K562 (cell line): Measurements from ENCODE around the gene CD276. TPM values are rescaled to one million over a fixed set of nuclear protein-coding genes. Genes with fewer than 3 reads are reported as not detected.

Source experiments
- ATAC-seq: fragments of 200-7000 bp; cut with Tn5 transposase; 3 replicates; pipeline ENCODE4 v1.9.1; 2020; ENCODE audit warnings: moderate library complexity
- BruUV-seq: library from RNA; stranded (reverse); fragments of 400-500 nt; replicated peaks from 2 replicates; lab custom pipeline; 2021; lab: Mats Ljungman, UMichigan
- CTCF ChIA-PET: fragments of 300-600 bp; formaldehyde crosslinking; extraction: SDS; loops from one replicate; lab custom pipeline; 2021; ENCODE audit warnings: low intra/inter-chr PET ratio; lab: Yijun Ruan, JAX
- POLR2A ChIA-PET: fragments of 300-600, 350-650 bp; sonication (Branson Sonifier 250); formaldehyde crosslinking; extraction: SDS; loops from one replicate; lab custom pipeline; 2021; ENCODE audit warnings: antibody characterized with exemption, inconsistent platforms; lab: Yijun Ruan, JAX
- DNase-seq, 4 experiments: peaks; one replicate each; pipeline versions ENCODE4 v3.0.0 to v3.0.0-alpha.2; 2011 to 2018; ENCODE audit warnings: low spot score in 3 of 4, mixed read lengths in 3 of 4; ENCODE audit errors: extremely low read depth in 1 of 4
- FAIRE-seq: peaks from 2 replicates; lab custom pipeline; 2011; peaks lifted over from hg19 to GRCh38; lab: Jason Lieb, UNC
- H2AFZ ChIP-seq: 2 replicates; pipeline ENCODE4 v1.6.0; 2011; ENCODE audit warnings: low read depth, low read length, control low read depth, inconsistent platforms
- H3K27ac ChIP-seq: fragments of 200-600 bp; 3 replicates; pipeline ENCODE4 v1.8.0; 2011; ENCODE audit warnings: low read depth, mild to moderate bottlenecking, control low read depth, inconsistent platforms, low read length, moderate library complexity, mixed read lengths; ENCODE audit errors: extremely low read depth
- H3K27me3 ChIP-seq, 2 experiments: fragments of 300-600 bp in 1 of 2; 2 replicates in 1 of 2; 3 replicates in 1 of 2; pipeline versions ENCODE4 v1.6.0 to v1.8.0; 2011; ENCODE audit warnings: inconsistent platforms in 2 of 2, low read length in 2 of 2, mild to moderate bottlenecking in 1 of 2, mixed read lengths in 1 of 2, moderate library complexity in 1 of 2; ENCODE audit not compliant: control insufficient read depth in 2 of 2, insufficient read depth in 2 of 2
- H3K36me3 ChIP-seq: fragments of 300-600 bp; 3 replicates; pipeline ENCODE4 v1.8.0; 2011; ENCODE audit warnings: mild to moderate bottlenecking, low read length, inconsistent platforms; ENCODE audit not compliant: control insufficient read depth, insufficient read depth
- H3K4me1 ChIP-seq, 2 experiments: fragments of 200-600 bp in 1 of 2; replicated peaks in 1 of 2; 2 replicates in 1 of 2; 3 replicates in 1 of 2; pipeline versions ENCODE4 v1.5.1 to v1.8.0; 2011; ENCODE audit warnings: inconsistent platforms in 2 of 2, low read length in 2 of 2, mild to moderate bottlenecking in 1 of 2, mixed read lengths in 1 of 2, moderate library complexity in 1 of 2; ENCODE audit not compliant: control insufficient read depth in 2 of 2, insufficient read depth in 2 of 2
- H3K4me2 ChIP-seq: 2 replicates; pipeline ENCODE4 v1.6.1; 2011; ENCODE audit warnings: low read length, control low read depth, inconsistent platforms, mixed read lengths; ENCODE audit not compliant: insufficient read depth
- H3K4me3 ChIP-seq: fragments of 200-600 bp; sonication (generic), shearing (Covaris generic); 2 replicates; pipeline ENCODE4 v1.5.1; 2016; ENCODE audit warnings: control low read depth, inconsistent platforms
- H3K79me2 ChIP-seq: fragments of 200-600 bp; 3 replicates; pipeline ENCODE4 v1.8.0; 2011; ENCODE audit warnings: low read length, inconsistent platforms; ENCODE audit not compliant: control insufficient read depth, insufficient read depth
- H3K9ac ChIP-seq, 2 experiments: 2 replicates each; pipeline versions ENCODE4 v1.6.0 to v1.6.1; 2011; ENCODE audit warnings: low read depth in 2 of 2, low read length in 2 of 2, control low read depth in 1 of 2, inconsistent platforms in 1 of 2, mild to moderate bottlenecking in 1 of 2, mixed read lengths in 1 of 2; ENCODE audit not compliant: insufficient read depth in 1 of 2
- H3K9me1 ChIP-seq: one replicate; pipeline ENCODE4 v1.6.0; 2011; ENCODE audit warnings: inconsistent platforms, mild to moderate bottlenecking, low read length, moderate library complexity; ENCODE audit not compliant: control insufficient read depth, insufficient read depth
- H3K9me3 ChIP-seq: replicated peaks from 2 replicates; pipeline ENCODE4 v1.5.1; 2011; ENCODE audit warnings: low read depth, low read length, inconsistent platforms; ENCODE audit not compliant: control insufficient read depth, insufficient read depth
- H4K20me1 ChIP-seq: replicated peaks from 2 replicates; pipeline ENCODE4 v1.6.1; 2011; ENCODE audit warnings: low read length, inconsistent platforms, mixed read lengths; ENCODE audit not compliant: control insufficient read depth, insufficient read depth
- ATF1 ChIP-seq, 2 experiments: fragments of 450-650 bp in 1 of 2; IDR thresholded peaks; 2 replicates each; pipeline ENCODE4 v1.6.1; 2016; ENCODE audit warnings: missing compliant biosample characterization in 1 of 2, missing genetic modification characterization in 1 of 2
- BRF2 ChIP-seq: IDR thresholded peaks from 3 replicates; pipeline ENCODE4 v1.6.1; 2011; ENCODE audit warnings: borderline replicate concordance, mild to moderate bottlenecking; ENCODE audit not compliant: insufficient read length, insufficient read depth
- CEBPZ ChIP-seq: fragments of 150-350 bp; IDR thresholded peaks from 2 replicates; pipeline ENCODE4 v1.6.1; 2014; ENCODE audit warnings: low read depth, mild to moderate bottlenecking, low read length, borderline replicate concordance
- CHCHD3 ChIP-seq: fragments of 250-450 bp; sonication (Bioruptor Pico); IDR thresholded peaks from 2 replicates; pipeline ENCODE4 v2.1.2; 2022; ENCODE audit warnings: mild to moderate bottlenecking
- CREB1 ChIP-seq, 2 experiments: sonication (generic) in 1 of 2; formaldehyde crosslinking in 1 of 2; IDR thresholded peaks; 2 replicates each; pipeline versions ENCODE4 v1.6.1 to v1.8.0; 2012 to 2022; ENCODE audit warnings: inconsistent platforms in 1 of 2, mild to moderate bottlenecking in 1 of 2, missing genetic modification reagents in 1 of 2, moderate library complexity in 1 of 2
- CTCF ChIP-seq, 3 experiments: IDR thresholded peaks in 2 of 3; conservative IDR thresholded peaks in 1 of 3; 2 replicates each; pipeline ENCODE4 v1.5.1; 2011 to 2012; ENCODE audit warnings: low read length in 3 of 3, mild to moderate bottlenecking in 3 of 3, control low read depth in 2 of 3, improper control_type of control experiment in 1 of 3, inconsistent platforms in 1 of 3, low read depth in 1 of 3, mixed read lengths in 1 of 3, moderate library complexity in 1 of 3; ENCODE audit not compliant: insufficient read depth in 2 of 3
- GABPB2 ChIP-seq: fragments of 250-450 bp; sonication (Bioruptor Pico); conservative IDR thresholded peaks from 2 replicates; pipeline ENCODE4 v1.5.1; 2021; ENCODE audit warnings: mild to moderate bottlenecking
- GATA2 ChIP-seq: sonication (generic); formaldehyde crosslinking; IDR thresholded peaks from 2 replicates; pipeline ENCODE4 v1.4.0; 2020; ENCODE audit warnings: mild to moderate bottlenecking, missing genetic modification reagents
- KLF13 ChIP-seq: fragments of 450-650 bp; IDR thresholded peaks from 2 replicates; pipeline ENCODE4 v1.6.1; 2016; ENCODE audit warnings: missing genetic modification characterization, low read depth, mild to moderate bottlenecking, missing compliant biosample characterization, moderate library complexity, borderline replicate concordance
- LARP7 ChIP-seq: fragments of 450-650 bp; IDR thresholded peaks from 2 replicates; pipeline ENCODE4 v1.6.1; 2016
- MAX ChIP-seq: sonication (generic); formaldehyde crosslinking; IDR thresholded peaks from 2 replicates; pipeline ENCODE4 v1.9.0; 2022; ENCODE audit warnings: mild to moderate bottlenecking, missing genetic modification reagents
- MEF2D ChIP-seq: conservative IDR thresholded peaks from 2 replicates; pipeline ENCODE4 v1.6.1; 2016; ENCODE audit warnings: low read depth, missing genetic modification characterization, missing compliant biosample characterization
- PML ChIP-seq: IDR thresholded peaks from 2 replicates; pipeline ENCODE4 v1.6.1; 2012; ENCODE audit warnings: low read length, inconsistent platforms
- RFX1 ChIP-seq: fragments of 450-650 bp; IDR thresholded peaks from 2 replicates; pipeline ENCODE4 v1.6.1; 2016; ENCODE audit warnings: mild to moderate bottlenecking, moderate library complexity
- TFAM ChIP-seq: fragments of 250-450 bp; sonication (Bioruptor Pico); conservative IDR thresholded peaks from 2 replicates; pipeline ENCODE4 v1.5.0; 2021; ENCODE audit warnings: mild to moderate bottlenecking, moderate library complexity
- ZNF212 ChIP-seq: fragments of 450-650 bp; formaldehyde crosslinking; IDR thresholded peaks from 2 replicates; pipeline ENCODE4 v1.4.0; 2020; ENCODE audit warnings: mild to moderate bottlenecking
- ZNF316 ChIP-seq: fragments of 450-650 bp; IDR thresholded peaks from 2 replicates; pipeline ENCODE4 v1.6.1; 2016
- ZNF79 ChIP-seq: fragments of 250-450 bp; sonication (Bioruptor Pico); IDR thresholded peaks from 2 replicates; pipeline ENCODE4 v1.4.0; 2020; ENCODE audit warnings: low read depth, mild to moderate bottlenecking, moderate library complexity
- WGBS: fragments of 100-300 bp; shearing (Covaris generic); methylation state at CpG from one replicate; pipeline ENCODE4 v1.1.6; 2016; ENCODE audit warnings: low coverage, mixed read lengths; ENCODE audit not compliant: insufficient coverage; ENCODE audit errors: missing lambda C conversion rate; 5-methylcytosine and 5-hydroxymethylcytosine counted together
- in situ Hi-C: fragments of 300-500 bp; cut with MboI; formaldehyde crosslinking; loops from 4 replicates; pipeline ENCODE4 v1.15.0; 2018; ENCODE audit warnings: inconsistent platforms, mixed read lengths
- intact Hi-C: fragments of 100-400 bp; cut with micrococcal nuclease; formaldehyde crosslinking; loops from 2 replicates; pipeline ENCODE4 v1.14.2; 2022
- polyA plus RNA-seq, 8 experiments: library from polyadenylated mRNA; depleted of rRNA in 4 of 8; stranded (reverse) in 5 of 8; unstranded in 3 of 8; fragments of >200 nt; fragmentation: Nextera tagmentation in 2 of 8; fragmentation: Illumina TruSeq in 1 of 8; extraction: Ambion mirVana in 2 of 8; extraction: Trizol in 1 of 8; gene quantifications; 2 replicates each; pipeline versions ENCODE4 v1.2.1 to v1.2.3, GENCODE V29; 2011 to 2014; ENCODE audit warnings: inconsistent platforms in 1 of 8, missing spikeins in 1 of 8
- total RNA-seq, 7 experiments: library from RNA; depleted of rRNA in 6 of 7; stranded (reverse); fragments of >200 nt in 6 of 7; fragmentation: Illumina TruSeq in 2 of 7; extraction: Trizol in 2 of 7; gene quantifications; 2 replicates each; pipeline versions ENCODE4 v1.2.1 to v1.2.3, GENCODE V29; 2011 to 2021; ENCODE audit warnings: low replicate concordance in 1 of 7

CD276 gene
- total and polyA plus RNA-seq, 9 of the 15 experiments (the other 6 are each of a cell fraction or from before 2014, with no cell fraction given) = 0.11 to 3.6 (median 2.3) TPM

- POLR2A ChIA-PET = no interaction called here
- H3K4me2 ChIP-seq = no peak overlapping the region
- no peaks in the 10 kb centered on the region; a peak in 1 of 5 replicates for H3K27me3 ChIP-seq
- H3K9me1 ChIP-seq = no peaks in the 10 kb centered on the region
- BruUV-seq = no TSS peak
- H3K4me1 ChIP-seq = no peaks in the 10 kb centered on the region
- H3K9me3 ChIP-seq = no peaks in the 10 kb centered on the region
- no peak overlapping the region for H2AFZ ChIP-seq
- H3K36me3 ChIP-seq = no peaks in the 10 kb centered on the region
- in situ Hi-C loops (no loop called here), intact Hi-C loops (loop anchor here (5.0 kb wide), 1 partner anchor 198 kb away; no protein-coding TSS in a partner anchor)
- H3K9ac ChIP-seq = no peak overlapping the region
- WGBS = 0% methylated on average over 4 of the region's 4 CpGs
- CTCF ChIA-PET = no interaction called here
- no peak for ATAC-seq
- H3K4me3 ChIP-seq = no peak overlapping the region
- H3K27ac ChIP-seq = no peak overlapping the region
- no peak for FAIRE-seq
- DNase-seq = no peak
- H4K20me1 ChIP-seq = peaks cover 10% of the 10 kb centered on the region
- H3K79me2 ChIP-seq = no peaks in the 10 kb centered on the region
- TF ChIP-seq ATF1 (CRISPR knock-in tag; IDR thresholded peaks at IDR 0.05) (no peak), ATF1 (tag; IDR thresholded peaks at IDR 0.05) (no peak), GABPB2 (no peak), TFAM (CRISPR knock-in tag) (no peak), BRF2 (no peak), RFX1 (no peak), GATA2 (CRISPR knock-in tag) (no peak), KLF13 (tag) (no peak), PML (no peak), MAX (CRISPR knock-in tag) (no peak), CEBPZ (no peak), LARP7 (no peak), ZNF316 (no peak), ZNF79 (CRISPR knock-in tag) (no peak), CREB1 (IDR thresholded peaks at IDR 0.05) (no peak), CREB1 (CRISPR knock-in tag; IDR thresholded peaks at IDR 0.05) (no peak), ZNF212 (CRISPR knock-in tag) (no peak), CTCF (IDR thresholded peaks at IDR 0.05 in 2 of 3, conservative IDR thresholded peaks at IDR 0.05 in 1 of 3; ENCODE audit: insufficient read depth in 2 of 3, low read depth in 1 of 3, low read length in 3 of 3) (no peak), CHCHD3 (CRISPR knock-in tag) (no peak), MEF2D (tag) (no peak)
Observed at GRCh38 chr15:73709686-73710085, 25.5 kb downstream of the CD276 start.
